Thyroid gland (tissue), 4 donors: Measurements from ENCODE around the gene ENAH. TPM values are rescaled to one million over a fixed set of nuclear protein-coding genes. Genes with fewer than 3 reads are reported as not detected.

ENCODE experiments used
- DNase-seq, 2 donors: peaks; one replicate each; pipeline ENCODE4 v3.0.0-alpha.2; 2019
- H3K27ac ChIP-seq, 3 donors: fragments of 200-600 bp; sonication (generic); 1 replicate in 2 of 3; 2 replicates in 1 of 3; pipeline ENCODE4 v1.5.1; 2016 to 2019; ENCODE audit warnings: mild to moderate bottlenecking in 1 of 3, moderate library complexity in 1 of 3
- H3K27me3 ChIP-seq: fragments of 200-600 bp; sonication (generic); one replicate; pipeline ENCODE4 v1.5.1; 2019
- H3K36me3 ChIP-seq, 2 donors: fragments of 200-600 bp; sonication (generic); one replicate each; pipeline ENCODE4 v1.5.1; 2016 to 2019
- H3K4me1 ChIP-seq, 2 donors: fragments of 200-600 bp; sonication (generic); one replicate each; pipeline ENCODE4 v1.5.1; 2017 to 2019
- H3K4me3 ChIP-seq, 3 donors: fragments of 200-600 bp; sonication (generic); replicated peaks in 1 of 3; 1 replicate in 2 of 3; 2 replicates in 1 of 3; pipeline ENCODE4 v1.5.1; 2016; ENCODE audit warnings: mild to moderate bottlenecking in 1 of 3
- H3K9me3 ChIP-seq: fragments of 200-600 bp; sonication (generic); one replicate; pipeline ENCODE4 v1.5.1; 2017
- POLR2A ChIP-seq, 2 donors: fragments of 450-650 bp; IDR thresholded peaks; one replicate each; pipeline ENCODE4 v1.6.1; 2017; ENCODE audit warnings: antibody characterized with exemption in 2 of 2, mild to moderate bottlenecking in 2 of 2, moderate library complexity in 1 of 2
- WGBS, 2 donors: methylation state at CpG; one replicate each; pipeline ENCODE4 v1.1.5; 2017; 5-methylcytosine and 5-hydroxymethylcytosine counted together
- intact Hi-C: fragments of 100-400 bp; cut with DNase I; formaldehyde crosslinking; loops from one replicate; pipeline ENCODE4 v1.15.1; 2023
- total RNA-seq, 4 donors: library from RNA; depleted of rRNA; stranded (reverse); fragments of >200 nt; gene quantifications; one replicate each; pipeline ENCODE4 v1.2.3, GENCODE V29; 2016
- TF ChIP-seq, protein P1 (sequence below), 6 experiments: fragments of 200-600 bp in 3 of 6; fragments of 450-650 bp in 3 of 6; sonication (generic) in 3 of 6; IDR thresholded peaks; one replicate each; pipeline ENCODE4 v1.5.1; 2016 to 2019; ENCODE audit warnings: antibody characterized with exemption in 6 of 6, mild to moderate bottlenecking in 2 of 6, inconsistent platforms in 1 of 6, moderate library complexity in 1 of 6

ENAH gene
- total RNA-seq, 4 donors from 2014 or later = 24.5 to 31.4 (median 28.5) TPM

DNA sequence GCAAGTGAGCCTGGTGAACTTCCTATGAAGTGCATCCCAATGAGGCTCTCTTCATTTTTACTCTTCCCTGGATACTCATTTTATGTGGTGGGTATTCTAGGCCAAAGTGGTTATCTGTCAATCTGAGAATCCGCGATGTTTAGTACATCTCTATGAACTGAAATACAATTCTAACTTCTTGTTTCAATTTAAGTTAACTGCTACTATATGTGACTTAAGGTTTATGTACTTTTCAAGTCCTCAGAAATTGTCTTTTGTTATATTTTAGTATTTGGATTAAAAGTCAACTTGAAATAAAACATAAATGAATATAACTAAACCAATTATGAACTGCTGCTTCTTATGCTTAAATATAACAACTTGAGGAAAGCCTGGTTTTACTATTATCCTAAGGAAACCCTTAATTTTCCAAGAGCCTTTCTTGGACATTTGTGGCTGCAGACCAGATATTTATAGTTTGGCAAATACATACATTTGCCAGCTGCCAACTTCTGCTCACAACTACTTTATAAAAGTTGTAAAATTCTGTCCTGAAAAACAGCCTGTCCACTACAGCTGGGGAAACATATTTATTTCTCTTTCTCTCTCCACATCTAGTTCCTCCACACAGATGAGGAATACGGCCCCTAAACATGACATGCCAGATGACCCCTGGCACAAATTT, 60.4 kb downstream of the ENAH start:
- Histone ChIP-seq H3K4me3 (no peak overlapping the region), H3K4me1 (no peaks in the 10 kb centered on the region), H3K27me3 (no peaks in the 10 kb centered on the region), H3K36me3 (no peaks in the 10 kb centered on the region), H3K9me3 (no peaks in the 10 kb centered on the region), H3K27ac (no peak overlapping the region)
- no peak for DNase-seq
- intact Hi-C loops = no loop called here
- WGBS, 2 donors = 93 to 94% methylated on average over 3 of the region's 3 CpGs
- no peak for TF ChIP-seq POLR2A (IDR thresholded peaks at IDR 0.05)
- TF ChIP-seq, protein P1, sequence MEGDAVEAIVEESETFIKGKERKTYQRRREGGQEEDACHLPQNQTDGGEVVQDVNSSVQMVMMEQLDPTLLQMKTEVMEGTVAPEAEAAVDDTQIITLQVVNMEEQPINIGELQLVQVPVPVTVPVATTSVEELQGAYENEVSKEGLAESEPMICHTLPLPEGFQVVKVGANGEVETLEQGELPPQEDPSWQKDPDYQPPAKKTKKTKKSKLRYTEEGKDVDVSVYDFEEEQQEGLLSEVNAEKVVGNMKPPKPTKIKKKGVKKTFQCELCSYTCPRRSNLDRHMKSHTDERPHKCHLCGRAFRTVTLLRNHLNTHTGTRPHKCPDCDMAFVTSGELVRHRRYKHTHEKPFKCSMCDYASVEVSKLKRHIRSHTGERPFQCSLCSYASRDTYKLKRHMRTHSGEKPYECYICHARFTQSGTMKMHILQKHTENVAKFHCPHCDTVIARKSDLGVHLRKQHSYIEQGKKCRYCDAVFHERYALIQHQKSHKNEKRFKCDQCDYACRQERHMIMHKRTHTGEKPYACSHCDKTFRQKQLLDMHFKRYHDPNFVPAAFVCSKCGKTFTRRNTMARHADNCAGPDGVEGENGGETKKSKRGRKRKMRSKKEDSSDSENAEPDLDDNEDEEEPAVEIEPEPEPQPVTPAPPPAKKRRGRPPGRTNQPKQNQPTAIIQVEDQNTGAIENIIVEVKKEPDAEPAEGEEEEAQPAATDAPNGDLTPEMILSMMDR (IDR thresholded peaks at IDR 0.05) = no peak

DNA sequence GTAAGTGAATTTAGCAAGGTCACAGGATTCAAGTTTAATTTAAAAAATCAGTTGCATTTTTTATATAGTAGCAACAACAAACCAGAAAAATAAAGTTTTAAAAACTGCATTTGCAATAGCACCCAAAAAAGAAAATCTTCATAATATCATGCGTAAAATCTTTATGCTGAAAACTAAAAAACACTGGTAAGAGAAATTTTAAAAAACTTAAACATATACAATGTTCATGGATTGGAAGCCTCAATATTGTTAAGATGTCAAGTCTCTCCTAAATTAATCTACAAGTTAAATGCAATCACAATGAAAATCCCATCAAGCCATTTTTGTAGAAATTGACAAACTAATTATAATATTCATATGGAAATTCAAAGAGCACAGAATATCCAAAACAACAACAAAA, 65.6 kb downstream of the ENAH start:
- Histone ChIP-seq H3K4me3 (no peak overlapping the region), H3K4me1 (no peaks in the 10 kb centered on the region), H3K27me3 (no peaks in the 10 kb centered on the region), H3K27ac (no peak overlapping the region), H3K36me3 (no peaks in the 10 kb centered on the region), H3K9me3 (no peaks in the 10 kb centered on the region)
- WGBS, 2 donors = 98 to 99% methylated on average over 1 of the region's 1 CpG
- TF ChIP-seq, protein P1 (IDR thresholded peaks at IDR 0.05) = no peak
- intact Hi-C loops = no loop called here
- DNase-seq = no peak

DNA sequence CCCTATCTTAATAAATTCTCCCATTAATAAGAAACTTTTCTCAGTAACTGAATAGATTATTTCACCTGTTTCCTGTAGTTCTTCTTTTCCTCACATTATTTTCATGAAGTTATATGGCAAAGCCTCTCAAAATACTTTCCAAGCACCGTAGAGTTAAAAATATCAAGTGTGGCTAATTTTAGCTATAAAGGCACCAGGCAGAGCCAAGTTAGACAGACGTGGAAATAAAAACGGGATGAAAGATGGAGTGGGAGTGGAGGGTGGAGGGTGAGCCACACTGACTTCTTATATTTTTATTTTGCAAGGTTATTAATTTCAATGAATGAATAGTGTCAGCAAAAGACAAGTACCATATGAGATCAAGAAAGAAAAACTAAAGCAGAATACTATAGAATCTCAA, 71.7 kb downstream of the ENAH start:
- no peaks in the 10 kb centered on the region for H3K9me3 ChIP-seq
- no peaks in the 10 kb centered on the region for H3K36me3 ChIP-seq
- H3K4me3 ChIP-seq = no peak overlapping the region
- intact Hi-C loops = no loop called here
- peaks cover 4 to 18% of the 10 kb centered on the region in 2 donors for H3K4me1 ChIP-seq
- DNase-seq = no peak
- H3K27ac ChIP-seq = no peak overlapping the region
- TF ChIP-seq, protein P1 (IDR thresholded peaks at IDR 0.05) = no peak
- no peak for TF ChIP-seq POLR2A (IDR thresholded peaks at IDR 0.05)
- no peaks in the 10 kb centered on the region for H3K27me3 ChIP-seq
- WGBS, 2 donors = 8% methylated on average over 3 of the region's 3 CpGs

DNA sequence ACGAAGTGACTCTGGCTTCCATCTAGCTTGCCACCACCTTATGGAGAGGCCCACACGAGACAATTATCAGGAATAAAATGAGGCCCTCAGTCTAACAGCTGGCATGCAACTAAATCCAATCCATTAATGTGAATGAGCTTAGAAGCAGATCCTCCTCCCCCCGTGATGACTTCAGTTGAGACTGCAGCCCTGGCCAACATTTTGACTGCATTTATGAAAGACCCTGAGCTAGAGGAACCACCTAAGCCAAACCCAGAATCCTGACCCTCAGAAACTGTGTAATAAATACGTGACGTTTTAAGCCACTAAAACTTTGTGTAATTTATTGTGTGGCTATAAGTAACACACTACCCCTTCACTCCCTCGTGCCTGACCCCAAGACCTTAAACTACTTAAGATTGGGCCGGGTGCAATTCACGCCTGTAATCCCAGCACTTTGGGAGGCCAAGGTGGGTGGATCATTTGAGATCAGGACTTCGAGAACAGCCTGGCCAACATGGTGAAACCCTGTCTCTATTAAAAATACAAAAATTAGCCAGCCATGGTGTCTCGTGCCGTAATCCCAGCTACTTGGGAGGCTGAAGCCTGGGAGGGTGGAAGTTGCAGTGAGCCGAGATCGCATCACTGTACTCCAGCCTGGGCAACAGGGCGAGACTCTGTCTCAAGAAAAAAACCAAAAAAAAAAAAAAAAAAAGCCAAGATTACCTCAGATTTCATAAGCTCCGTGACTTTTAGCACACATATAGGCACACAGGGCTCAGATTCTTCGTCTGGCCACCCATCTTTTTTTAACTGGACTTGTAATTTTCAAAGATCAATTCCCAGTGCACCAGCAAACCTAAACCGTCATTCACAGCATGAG, 72.5 kb downstream of the ENAH start:
- H3K36me3 ChIP-seq = no peaks in the 10 kb centered on the region
- no peak overlapping the region for H3K27ac ChIP-seq
- H3K27me3 ChIP-seq = no peaks in the 10 kb centered on the region
- no peak for TF ChIP-seq POLR2A (IDR thresholded peaks at IDR 0.05)
- TF ChIP-seq, protein P1 (IDR thresholded peaks at IDR 0.05) = no peak
- WGBS, 2 donors = 62 to 74% methylated on average over 17 of the region's 17 CpGs
- intact Hi-C loops = no loop called here
- peaks cover 4 to 18% of the 10 kb centered on the region in 2 donors for H3K4me1 ChIP-seq
- DNase-seq = no peak
- no peak overlapping the region for H3K4me3 ChIP-seq
- H3K9me3 ChIP-seq = no peaks in the 10 kb centered on the region
